IMR-90 (cell line): Measurements from ENCODE around the gene PPP1R9A. TPM values are rescaled to one million over a fixed set of nuclear protein-coding genes. Genes with fewer than 3 reads are reported as not detected.

Experiments used
- ATAC-seq: fragments of 200-7000 bp; cut with Tn5 transposase; 2 replicates; pipeline ENCODE4 v1.9.1; 2020; ENCODE audit warnings: low read depth, mild to moderate bottlenecking, moderate library complexity
- BruUV-seq: library from RNA; stranded (reverse); fragments of 400-500 nt; replicated peaks from 2 replicates; lab custom pipeline; 2021; lab: Mats Ljungman, UMichigan
- CTCF ChIA-PET: fragments of 300-600 bp; formaldehyde crosslinking; extraction: SDS; loops from one replicate; lab custom pipeline; 2021; ENCODE audit warnings: antibody characterized with exemption; lab: Yijun Ruan, JAX
- POLR2A ChIA-PET: fragments of 300-600 bp; sonication (Branson Sonifier 250); formaldehyde crosslinking; loops from one replicate; lab custom pipeline; 2022; ENCODE audit warnings: antibody characterized with exemption; ENCODE audit not compliant: unreplicated experiment; lab: Charles Lee
- DNase-seq: peaks from one replicate; pipeline ENCODE4 v3.0.0; 2013
- H2AFZ ChIP-seq: replicated peaks from 2 replicates; pipeline ENCODE3; 2013; ENCODE audit warnings: low read length, mild to moderate bottlenecking; ENCODE audit not compliant: poor library complexity
- H2AK5ac ChIP-seq: 2 replicates; pipeline ENCODE4 v1.6.1; 2013; ENCODE audit warnings: low read depth, low read length, inconsistent platforms
- H2AK9ac ChIP-seq: replicated peaks from 2 replicates; pipeline ENCODE3; 2013; ENCODE audit warnings: mild to moderate bottlenecking, low read depth, low read length, moderate library complexity; ENCODE audit not compliant: poor library complexity
- H2BK120ac ChIP-seq: 2 replicates; pipeline ENCODE4 v1.6.1; 2013; ENCODE audit warnings: low read depth, low read length, inconsistent platforms
- H2BK15ac ChIP-seq: 3 replicates; pipeline ENCODE4 v1.6.1; 2013; ENCODE audit warnings: low read depth, low read length, inconsistent platforms
- H2BK20ac ChIP-seq: 2 replicates; pipeline ENCODE4 v1.6.1; 2013; ENCODE audit warnings: low read depth, mild to moderate bottlenecking, inconsistent platforms, low read length, moderate library complexity
- H2BK5ac ChIP-seq: 2 replicates; pipeline ENCODE4 v1.6.1; 2013; ENCODE audit warnings: mild to moderate bottlenecking, low read depth, low read length, inconsistent platforms; ENCODE audit not compliant: poor library complexity, severe bottlenecking
- H3K14ac ChIP-seq: replicated peaks from 2 replicates; pipeline ENCODE4 v1.6.1; 2013; ENCODE audit warnings: low read depth, low read length, inconsistent platforms
- H3K18ac ChIP-seq: 2 replicates; pipeline ENCODE4 v1.6.1; 2013; ENCODE audit warnings: low read depth, low read length, control low read depth
- H3K23ac ChIP-seq: 2 replicates; pipeline ENCODE4 v1.6.1; 2013; ENCODE audit warnings: low read depth, low read length, inconsistent platforms
- H3K27ac ChIP-seq: 2 replicates; pipeline ENCODE4 v1.5.1; 2013; ENCODE audit warnings: mild to moderate bottlenecking, control low read depth, low read length; ENCODE audit not compliant: insufficient read depth
- H3K27me3 ChIP-seq: 2 replicates; pipeline ENCODE4 v1.6.1; 2013; ENCODE audit warnings: low read length; ENCODE audit not compliant: control insufficient read depth, insufficient read depth
- H3K36me3 ChIP-seq: 2 replicates; pipeline ENCODE4 v1.6.1; 2013; ENCODE audit warnings: low read length, mixed read lengths; ENCODE audit not compliant: control insufficient read depth, insufficient read depth
- H3K4ac ChIP-seq: 2 replicates; pipeline ENCODE4 v1.6.1; 2013; ENCODE audit warnings: low read depth, low read length, inconsistent platforms
- H3K4me1 ChIP-seq: 2 replicates; pipeline ENCODE4 v1.6.1; 2013; ENCODE audit warnings: low read length, mixed read lengths; ENCODE audit not compliant: control insufficient read depth, insufficient read depth
- H3K4me2 ChIP-seq: 2 replicates; pipeline ENCODE4 v1.6.1; 2013; ENCODE audit warnings: low read depth, mild to moderate bottlenecking, control low read depth, low read length, moderate library complexity
- H3K4me3 ChIP-seq: 2 replicates; pipeline ENCODE4 v1.5.1; 2013; ENCODE audit warnings: low read depth, mild to moderate bottlenecking, control low read depth, low read length, moderate library complexity; ENCODE audit not compliant: insufficient read depth
- H3K56ac ChIP-seq: 2 replicates; pipeline ENCODE4 v1.6.1; 2013; ENCODE audit warnings: low read length, inconsistent platforms; ENCODE audit not compliant: insufficient read depth; ENCODE audit errors: extremely low read depth
- H3K79me1 ChIP-seq, 2 experiments: 2 replicates each; pipeline ENCODE4 v1.6.1; 2013; ENCODE audit warnings: low read length in 2 of 2, inconsistent platforms in 1 of 2, low read depth in 1 of 2
- H3K9ac ChIP-seq: 2 replicates; pipeline ENCODE4 v1.6.1; 2013; ENCODE audit warnings: low read depth, low read length, control low read depth
- H3K9me1 ChIP-seq: 2 replicates; pipeline ENCODE4 v1.6.1; 2013; ENCODE audit warnings: low read length, inconsistent platforms; ENCODE audit not compliant: insufficient read depth
- H3K9me3 ChIP-seq: 2 replicates; pipeline ENCODE4 v1.6.1; 2013; ENCODE audit warnings: low read length; ENCODE audit not compliant: control insufficient read depth, insufficient read depth
- H4K20me1 ChIP-seq: 2 replicates; pipeline ENCODE4 v1.6.1; 2013; ENCODE audit warnings: low read length, inconsistent platforms; ENCODE audit not compliant: insufficient read depth
- H4K5ac ChIP-seq: 2 replicates; pipeline ENCODE4 v1.6.1; 2013; ENCODE audit warnings: mild to moderate bottlenecking, low read depth, low read length, control low read depth
- H4K8ac ChIP-seq, 2 experiments: 2 replicates each; pipeline ENCODE4 v1.6.1; 2013; ENCODE audit warnings: low read depth in 2 of 2, low read length in 2 of 2, control low read depth in 1 of 2, inconsistent platforms in 1 of 2
- H4K91ac ChIP-seq: 2 replicates; pipeline ENCODE4 v1.6.1; 2013; ENCODE audit warnings: low read depth, low read length, inconsistent platforms; ENCODE audit not compliant: insufficient read depth
- FOS ChIP-seq: fragments of 150-350 bp; IDR thresholded peaks from 2 replicates; pipeline ENCODE4 v1.6.1; 2016; ENCODE audit warnings: low read depth, low read length
- whole genome bisulfite sequencing, 2 experiments: methylation state at CpG; one replicate each; pipeline versions ENCODE4 v1.1.5 to v1.1.7; 2013; ENCODE audit warnings: missing lambda C conversion rate in 2 of 2; ENCODE audit not compliant: insufficient read length in 1 of 2; ENCODE audit errors: extremely low coverage in 2 of 2; 5-methylcytosine and 5-hydroxymethylcytosine counted together
- dilution Hi-C: fragments of 300-500 bp; cut with HindIII; formaldehyde crosslinking; loops from one replicate; pipeline ENCODE4 v1.14.3; 2018; ENCODE audit warnings: low sequenced_read_pairs; ENCODE audit not compliant: unreplicated experiment
- in situ Hi-C: fragments of 300-500 bp; cut with MboI; formaldehyde crosslinking; loops from 3 replicates; pipeline ENCODE4 v1.14.3; 2019; ENCODE audit warnings: low sequenced_read_pairs, inconsistent platforms, mixed read lengths
- intact Hi-C: fragments of 100-400 bp; cut with micrococcal nuclease; formaldehyde crosslinking; loops from 2 replicates; pipeline ENCODE4 v1.10.0; 2022
- polyA plus RNA-seq, 3 experiments: library from polyadenylated mRNA; depleted of rRNA; stranded (reverse); fragments of >200 nt; gene quantifications; 2 replicates each; pipeline ENCODE4 v1.2.3, GENCODE V29; 2012; ENCODE audit warnings: low replicate concordance in 1 of 3
- total RNA-seq: library from RNA; depleted of rRNA; stranded (reverse); fragments of >200 nt; gene quantifications from 2 replicates; pipeline ENCODE4 v1.2.3, GENCODE V29; 2012
- TF ChIP-seq, protein P1 (sequence below): fragments of 150-350 bp; IDR thresholded peaks from 2 replicates; pipeline ENCODE4 v1.6.1; 2016; ENCODE audit warnings: low read depth, mild to moderate bottlenecking, low read length, moderate library complexity, borderline replicate concordance
- TF ChIP-seq, protein P2 (sequence below): fragments of 150-350 bp; IDR thresholded peaks from 2 replicates; pipeline ENCODE4 v1.6.1; 2017; ENCODE audit warnings: mild to moderate bottlenecking, antibody characterized with exemption, low read length, low read depth

Gene PPP1R9A
- total and polyA plus RNA-seq, 2 of the 4 experiments (the other 2 are of a cell fraction), result not detected

GRCh38 chr7:94949532-94949931, 42.1 kb downstream of the PPP1R9A start:
- intact Hi-C loops (no loop called here), in situ Hi-C loops (no loop called here), dilution Hi-C loops (no loop called here)
- H3K56ac ChIP-seq, result no peak overlapping the region
- no peak overlapping the region for H3K14ac ChIP-seq
- no peak overlapping the region for H3K23ac ChIP-seq
- no peaks in the 10 kb centered on the region for H3K36me3 ChIP-seq
- H3K4ac ChIP-seq, result no peak overlapping the region
- ChIA-PET CTCF (interaction anchor here (0.6 kb wide), 2 partner anchors 22 to 608 kb away, joined by 3 to 7 read pairs; no protein-coding TSS in a partner anchor), POLR2A (interaction anchor here (0.6 kb wide), 1 partner anchor 13 kb away, joined by 3 read pairs; no protein-coding TSS in a partner anchor)
- no peak overlapping the region for H3K4me2 ChIP-seq
- H3K9me1 ChIP-seq, result no peaks in the 10 kb centered on the region
- no peak overlapping the region for H4K8ac ChIP-seq
- TF ChIP-seq FOS, result no peak
- TF ChIP-seq, protein P1, sequence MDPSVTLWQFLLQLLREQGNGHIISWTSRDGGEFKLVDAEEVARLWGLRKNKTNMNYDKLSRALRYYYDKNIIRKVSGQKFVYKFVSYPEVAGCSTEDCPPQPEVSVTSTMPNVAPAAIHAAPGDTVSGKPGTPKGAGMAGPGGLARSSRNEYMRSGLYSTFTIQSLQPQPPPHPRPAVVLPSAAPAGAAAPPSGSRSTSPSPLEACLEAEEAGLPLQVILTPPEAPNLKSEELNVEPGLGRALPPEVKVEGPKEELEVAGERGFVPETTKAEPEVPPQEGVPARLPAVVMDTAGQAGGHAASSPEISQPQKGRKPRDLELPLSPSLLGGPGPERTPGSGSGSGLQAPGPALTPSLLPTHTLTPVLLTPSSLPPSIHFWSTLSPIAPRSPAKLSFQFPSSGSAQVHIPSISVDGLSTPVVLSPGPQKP, result no peak
- TF ChIP-seq, protein P2, sequence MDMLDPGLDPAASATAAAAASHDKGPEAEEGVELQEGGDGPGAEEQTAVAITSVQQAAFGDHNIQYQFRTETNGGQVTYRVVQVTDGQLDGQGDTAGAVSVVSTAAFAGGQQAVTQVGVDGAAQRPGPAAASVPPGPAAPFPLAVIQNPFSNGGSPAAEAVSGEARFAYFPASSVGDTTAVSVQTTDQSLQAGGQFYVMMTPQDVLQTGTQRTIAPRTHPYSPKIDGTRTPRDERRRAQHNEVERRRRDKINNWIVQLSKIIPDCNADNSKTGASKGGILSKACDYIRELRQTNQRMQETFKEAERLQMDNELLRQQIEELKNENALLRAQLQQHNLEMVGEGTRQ, result no peak
- H3K27ac ChIP-seq, result no peak overlapping the region
- no peaks in the 10 kb centered on the region for H4K20me1 ChIP-seq
- H2AK9ac ChIP-seq, result no peak overlapping the region
- H2AK5ac ChIP-seq, result no peak overlapping the region
- H4K91ac ChIP-seq, result no peak overlapping the region
- no CpG with 5 or more reads among the region's 1 CpG for WGBS, 2 experiments
- no peaks in the 10 kb centered on the region for H3K9me3 ChIP-seq
- H2BK5ac ChIP-seq, result no peak overlapping the region
- BruUV-seq, result no TSS peak
- no peaks in the 10 kb centered on the region for H3K4me1 ChIP-seq
- no peak overlapping the region for H2BK15ac ChIP-seq
- H3K4me3 ChIP-seq, result no peak overlapping the region
- no peak overlapping the region for H2BK120ac ChIP-seq
- DNase-seq, result no peak
- H4K5ac ChIP-seq, result no peak overlapping the region
- no peak overlapping the region for H3K18ac ChIP-seq
- no peak overlapping the region for H2BK20ac ChIP-seq
- no peaks in the 10 kb centered on the region for H3K79me1 ChIP-seq
- no peaks in the 10 kb centered on the region for H3K27me3 ChIP-seq
- no peak overlapping the region for H3K9ac ChIP-seq
- no peak for ATAC-seq
- H2AFZ ChIP-seq, result no peak overlapping the region
